ENCODE measurements around the gene BCKDHA. TPM values are rescaled to one million over a fixed set of nuclear protein-coding genes. Genes with fewer than 3 reads are reported as not detected.

The BCKDHA gene
- total and polyA plus RNA-seq, 9 of the 15 experiments (the other 6 are each of a cell fraction or from before 2014, with no cell fraction given): 4.5 to 52.5 (median 14.1) TPM

- TF ChIP-seq TAF7 (tag; IDR thresholded peaks at IDR 0.05) (peak; percentile 32; the same call in 1 of the 2 replicates), ZFP1 (CRISPR knock-in tag; IDR thresholded peaks at IDR 0.05) (no peak), MTF1 (CRISPR knock-in tag; IDR thresholded peaks at IDR 0.05; ENCODE audit: borderline replicate concordance) (no peak), SREBF2 (CRISPR knock-in tag; IDR thresholded peaks at IDR 0.05) (no peak), NCOA4 (IDR thresholded peaks at IDR 0.05; ENCODE audit: partially characterized antibody) (no peak), FOXP4 (CRISPR knock-in tag; IDR thresholded peaks at IDR 0.05; ENCODE audit: borderline replicate concordance) (no peak), ZNF518B (CRISPR knock-in tag; IDR thresholded peaks at IDR 0.05) (no peak), POLR3G (IDR thresholded peaks at IDR 0.05; ENCODE audit: extremely low read depth, insufficient read length, insufficient replicate concordance) (no peak), JUN (IDR thresholded peaks at IDR 0.05; ENCODE audit: borderline replicate concordance, low read depth, low read length) (no peak), JUN (CRISPR knock-in tag; IDR thresholded peaks at IDR 0.05; ENCODE audit: borderline replicate concordance) (no peak), PHF8 (IDR thresholded peaks at IDR 0.05; ENCODE audit: borderline replicate concordance, low read length) (peak; percentile 89), ETS1 (conservative IDR thresholded peaks at IDR 0.05; ENCODE audit: control insufficient read depth, low read depth, low read length) (peak; percentile 84; the same call in 1 of the 2 replicates), MIER1 (IDR thresholded peaks at IDR 0.05; ENCODE audit: low read depth) (no peak), ZBTB26 (CRISPR knock-in tag; IDR thresholded peaks at IDR 0.05) (peak; percentile 64; the same call in 1 of the 2 replicates), ZNF639 (CRISPR knock-in tag; conservative IDR thresholded peaks at IDR 0.05 in 1 of 2, IDR thresholded peaks at IDR 0.05 in 1 of 2) (peak in 1 of 2 experiments; percentile 59; a peak in 1 of 4 replicates), PCBP1 (IDR thresholded peaks at IDR 0.05; ENCODE audit: low read depth, low read length, poor library complexity, severe bottlenecking) (no peak)
Measured at GRCh38 chr19:41363753-41364523, 33.7 kb upstream of the BCKDHA start, which contains the start of gene B9D2 (continued).

All from K562 (cell line).